GM12878 (cell line): ENCODE data around the gene FKBP3. TPM values are rescaled to one million over a fixed set of nuclear protein-coding genes. Genes with fewer than 3 reads are reported as not detected.

Experiments
- ATAC-seq: fragments of 200-7000 bp; cut with Tn5 transposase; 3 replicates; pipeline ENCODE4 v1.9.1; 2020; ENCODE audit warnings: mild to moderate bottlenecking, moderate library complexity
- BruUV-seq: library from RNA; stranded (reverse); fragments of 400-500 nt; replicated peaks from 2 replicates; lab custom pipeline; 2021; lab: Mats Ljungman, UMichigan
- CTCF ChIA-PET: fragments of 300-600 bp; sonication (Branson Sonifier 250); formaldehyde crosslinking; extraction: SDS; loops from one replicate; lab custom pipeline; 2021; ENCODE audit warnings: inconsistent platforms; lab: Yijun Ruan, JAX
- POLR2A ChIA-PET: fragments of 350-600 bp; formaldehyde crosslinking; extraction: SDS; loops from one replicate; lab custom pipeline; 2021; ENCODE audit warnings: inconsistent platforms; lab: Charles Lee
- RAD21 ChIA-PET: fragments of 300-600 bp; sonication (Branson Sonifier 250); formaldehyde crosslinking; loops from one replicate; lab custom pipeline; 2023; ENCODE audit warnings: antibody characterized with exemption; ENCODE audit not compliant: unreplicated experiment; lab: Charles Lee
- SMC1A ChIA-PET: fragments of 300-600 bp; sonication (Branson Sonifier 250); formaldehyde crosslinking; loops from one replicate; lab custom pipeline; 2023; ENCODE audit not compliant: unreplicated experiment, uncharacterized antibody; lab: Charles Lee
- DNase-seq: peaks from one replicate; pipeline ENCODE4 v3.0.0-alpha.2; 2011; ENCODE audit warnings: low read depth, low spot score
- FAIRE-seq: peaks from 3 replicates; lab custom pipeline; 2011; peaks lifted over from hg19 to GRCh38; lab: Jason Lieb, UNC
- H2AFZ ChIP-seq: 2 replicates; pipeline ENCODE4 v1.6.0; 2011; ENCODE audit warnings: low read depth, low read length, control low read depth; ENCODE audit not compliant: control insufficient read depth
- H3K27ac ChIP-seq: 2 replicates; pipeline ENCODE4 v1.5.1; 2011; ENCODE audit warnings: control low read depth; ENCODE audit not compliant: control insufficient read depth, insufficient read depth
- H3K27me3 ChIP-seq, 2 experiments: replicated peaks in 1 of 2; 2 replicates each; pipeline versions ENCODE4 v1.6.0 to v1.6.1; 2011; ENCODE audit warnings: low read length in 1 of 2; ENCODE audit not compliant: control insufficient read depth in 2 of 2, insufficient read depth in 2 of 2
- H3K36me3 ChIP-seq, 2 experiments: 2 replicates each; pipeline ENCODE4 v1.5.1; 2011; ENCODE audit warnings: low read length in 1 of 2; ENCODE audit not compliant: control insufficient read depth in 2 of 2, insufficient read depth in 2 of 2
- H3K4me1 ChIP-seq: 2 replicates; pipeline ENCODE4 v1.6.1; 2011; ENCODE audit warnings: mild to moderate bottlenecking, low read length, moderate library complexity, mixed read lengths; ENCODE audit not compliant: control insufficient read depth, insufficient read depth
- H3K4me2 ChIP-seq: 2 replicates; pipeline ENCODE4 v1.6.0; 2011; ENCODE audit warnings: control low read depth; ENCODE audit not compliant: control insufficient read depth, insufficient read depth
- H3K4me3 ChIP-seq: fragments of 200-600 bp; sonication (generic); 2 replicates; pipeline ENCODE4 v1.5.1; 2016
- H3K79me2 ChIP-seq: 2 replicates; pipeline ENCODE4 v1.6.0; 2011; ENCODE audit warnings: low read length; ENCODE audit not compliant: control insufficient read depth, insufficient read depth
- H3K9ac ChIP-seq: 2 replicates; pipeline ENCODE4 v1.8.0; 2011; ENCODE audit warnings: low read length, control low read depth, mixed read lengths; ENCODE audit not compliant: control insufficient read depth, insufficient read depth
- H3K9me3 ChIP-seq: replicated peaks from 3 replicates; pipeline ENCODE4 v1.5.1; 2011; ENCODE audit warnings: mild to moderate bottlenecking, low read length; ENCODE audit not compliant: control insufficient read depth, insufficient read depth
- H4K20me1 ChIP-seq: 2 replicates; pipeline ENCODE4 v1.6.0; 2011; ENCODE audit not compliant: control insufficient read depth, insufficient read depth
- ASH2L ChIP-seq: fragments of 300-600, 200-600 bp; sonication (generic); IDR thresholded peaks from 2 replicates; pipeline ENCODE4 v1.6.1; 2017; ENCODE audit warnings: low read depth, mild to moderate bottlenecking, borderline replicate concordance
- BMI1 ChIP-seq: fragments of 450-650 bp; IDR thresholded peaks from 2 replicates; pipeline ENCODE4 v1.6.1; 2016; ENCODE audit warnings: mild to moderate bottlenecking, moderate library complexity, borderline replicate concordance
- CEBPB ChIP-seq, 2 experiments: fragments of 150-350 bp in 1 of 2; IDR thresholded peaks; 2 replicates each; pipeline ENCODE4 v1.6.1; 2012 to 2014; ENCODE audit warnings: low read depth in 2 of 2, low read length in 2 of 2, borderline replicate concordance in 1 of 2, inconsistent platforms in 1 of 2
- IKZF1 ChIP-seq: fragments of 450-650 bp; conservative IDR thresholded peaks from 2 replicates; pipeline ENCODE4 v1.6.1; 2017; ENCODE audit warnings: antibody characterized with exemption, mild to moderate bottlenecking
- POLR2A ChIP-seq: IDR thresholded peaks from 2 replicates; pipeline ENCODE4 v1.6.1; 2011; ENCODE audit warnings: low read depth, mild to moderate bottlenecking, low read length
- SMAD5 ChIP-seq: IDR thresholded peaks from 2 replicates; pipeline ENCODE4 v1.6.1; 2016; ENCODE audit warnings: antibody characterized with exemption, low read depth
- ZNF274 ChIP-seq: IDR thresholded peaks from one replicate; pipeline ENCODE4 v1.8.0; 2011; ENCODE audit not compliant: insufficient read length, insufficient read depth
- WGBS: methylation state at CpG from one replicate; pipeline ENCODE4 v1.1.6; 2016; ENCODE audit warnings: low lambda C conversion rate; ENCODE audit not compliant: insufficient replicate concordance, insufficient coverage; ENCODE audit errors: missing lambda C conversion rate; 5-methylcytosine and 5-hydroxymethylcytosine counted together
- in situ Hi-C: fragments of 300-500 bp; cut with MboI; formaldehyde crosslinking; loops from 9 replicates; pipeline ENCODE4 v1.14.3; 2018; ENCODE audit warnings: mixed read lengths
- intact Hi-C: fragments of 100-400 bp; cut with micrococcal nuclease; formaldehyde crosslinking; loops from one replicate; pipeline ENCODE4 v1.14.2; 2022; ENCODE audit not compliant: unreplicated experiment
- polyA plus RNA-seq, 11 experiments: library from polyadenylated mRNA; depleted of rRNA in 4 of 11; unstranded in 6 of 11; stranded (reverse) in 5 of 11; fragments of >200 nt; fragmentation: Nextera tagmentation in 4 of 11; fragmentation: Illumina TruSeq in 1 of 11; extraction: Ambion mirVana in 4 of 11; extraction: Trizol in 1 of 11; gene quantifications; 1 replicate in 1 of 11; 2 replicates in 10 of 11; pipeline versions ENCODE4 v1.2.1 to v1.2.3, GENCODE V29; 2011 to 2016; ENCODE audit warnings: inconsistent platforms in 2 of 11, missing spikeins in 2 of 11, low read depth in 1 of 11
- total RNA-seq, 4 experiments: library from RNA; depleted of rRNA in 3 of 4; stranded (reverse); fragments of >200 nt in 3 of 4; fragmentation: Illumina TruSeq in 1 of 4; extraction: Trizol in 1 of 4; gene quantifications; 2 replicates each; pipeline versions ENCODE4 v1.2.1 to v1.2.3, GENCODE V29; 2013 to 2021
- TF ChIP-seq, protein P1 (sequence below): IDR thresholded peaks from 2 replicates; pipeline ENCODE4 v1.6.1; 2011; ENCODE audit warnings: borderline replicate concordance, low read depth, mild to moderate bottlenecking, moderate library complexity, mixed read lengths, low read length; ENCODE audit not compliant: insufficient read depth; ENCODE audit errors: extremely low read length

FKBP3 gene
- total and polyA plus RNA-seq, 10 of the 15 experiments (the other 5 are each of a cell fraction or from before 2014, with no cell fraction given): 67.2 to 218 (median 129) TPM

GRCh38 chr14:45072126-45072525 lies 62.2 kb downstream of the FKBP3 start:
- intact Hi-C loops: no loop called here
- ChIA-PET POLR2A (no interaction called here), CTCF (interaction anchor here (1.1 kb wide), 1 partner anchor 17 kb away, joined by 3 read pairs; no protein-coding TSS in a partner anchor), RAD21 (no interaction called here), SMC1A (interaction anchor here (1.3 to 1.9 kb wide), 4 partner anchors 12 to 196 kb away, joined by 3 to 4 read pairs (median 4); partner anchors contain the start of gene PRPF39)
- H3K4me2 ChIP-seq: no peak overlapping the region
- BruUV-seq: no TSS peak
- over 99% methylated on average over 6 of the region's 6 CpGs for WGBS
- H3K9ac ChIP-seq: no peak overlapping the region
- no peaks in the 10 kb centered on the region for H3K79me2 ChIP-seq
- H3K27ac ChIP-seq: no peak overlapping the region
- FAIRE-seq (no peak), DNase-seq (no peak), ATAC-seq (no peak)
- H3K4me1 ChIP-seq: no peaks in the 10 kb centered on the region
- no peak overlapping the region for H2AFZ ChIP-seq
- in situ Hi-C loops: no loop called here
- H4K20me1 ChIP-seq: no peaks in the 10 kb centered on the region
- no peaks in the 10 kb centered on the region; a peak in 2 of 4 replicates for H3K36me3 ChIP-seq
- H3K27me3 ChIP-seq: no peaks in the 10 kb centered on the region
- TF ChIP-seq ASH2L (no peak), BMI1 (no peak), IKZF1 (no peak), SMAD5 (no peak), ZNF274 (no peak), POLR2A (no peak), CEBPB (IDR thresholded peaks at IDR 0.05; ENCODE audit: borderline replicate concordance in 1 of 2, low read depth in 2 of 2, low read length in 2 of 2) (no peak)
- TF ChIP-seq, protein P1, sequence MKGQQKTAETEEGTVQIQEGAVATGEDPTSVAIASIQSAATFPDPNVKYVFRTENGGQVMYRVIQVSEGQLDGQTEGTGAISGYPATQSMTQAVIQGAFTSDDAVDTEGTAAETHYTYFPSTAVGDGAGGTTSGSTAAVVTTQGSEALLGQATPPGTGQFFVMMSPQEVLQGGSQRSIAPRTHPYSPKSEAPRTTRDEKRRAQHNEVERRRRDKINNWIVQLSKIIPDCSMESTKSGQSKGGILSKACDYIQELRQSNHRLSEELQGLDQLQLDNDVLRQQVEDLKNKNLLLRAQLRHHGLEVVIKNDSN: no peak
- H3K9me3 ChIP-seq: no peaks in the 10 kb centered on the region
- no peak overlapping the region for H3K4me3 ChIP-seq
